Caco-2 (cell line): ENCODE results near the gene NAV1. TPM values are rescaled to one million over a fixed set of nuclear protein-coding genes. Genes with fewer than 3 reads are reported as not detected.
A peak's percentile ranks its signal among the peaks of the same experiment; 100 is the strongest.

Experiments used
- BruUV-seq: library from RNA; stranded (reverse); fragments of 400-500 nt; replicated peaks from 2 replicates; lab custom pipeline; 2021; lab: Mats Ljungman, UMichigan
- CTCF ChIA-PET: fragments of 300-600 bp; sonication (Branson Sonifier 250); formaldehyde crosslinking; loops from one replicate; lab custom pipeline; 2022; ENCODE audit warnings: antibody characterized with exemption; lab: Charles Lee
- POLR2A ChIA-PET: fragments of 300-600 bp; sonication (Branson Sonifier 250); formaldehyde crosslinking; loops from one replicate; lab custom pipeline; 2022; ENCODE audit warnings: antibody characterized with exemption; lab: Charles Lee
- DNase-seq, 2 experiments: peaks; one replicate each; pipeline versions ENCODE4 v3.0.0 to v3.0.0-alpha.2; 2020 to 2022
- H3K27me3 ChIP-seq: replicated peaks from 2 replicates; pipeline ENCODE4 v1.6.0; 2011; ENCODE audit warnings: low read length; ENCODE audit not compliant: control insufficient read depth, insufficient read depth
- H3K36me3 ChIP-seq: 2 replicates; pipeline ENCODE4 v1.5.1; 2011; ENCODE audit warnings: low read length; ENCODE audit not compliant: control insufficient read depth, insufficient read depth
- H3K4me1 ChIP-seq: fragments of 250-450 bp; sonication (Bioruptor Pico); 2 replicates; pipeline ENCODE4 v1.5.1; 2020; ENCODE audit warnings: mild to moderate bottlenecking
- H3K4me3 ChIP-seq: 2 replicates; pipeline ENCODE4 v1.5.1; 2011; ENCODE audit warnings: low read depth, mild to moderate bottlenecking, control low read depth, low read length
- H3K9me3 ChIP-seq: fragments of 250-450 bp; sonication (Bioruptor Pico); 2 replicates; pipeline ENCODE4 v1.5.1; 2020; ENCODE audit warnings: mild to moderate bottlenecking, moderate library complexity
- H3K27ac Mint-ChIP-seq: one replicate; pipeline ENCODE4 v1.8.0; 2022; ENCODE audit warnings: mixed read lengths; ENCODE audit not compliant: unreplicated experiment
- H3K27me3 Mint-ChIP-seq: one replicate; pipeline ENCODE4 v1.8.0; 2022; ENCODE audit warnings: mixed read lengths; ENCODE audit not compliant: insufficient read depth, unreplicated experiment
- H3K36me3 Mint-ChIP-seq: one replicate; pipeline ENCODE4 v1.8.0; 2022; ENCODE audit warnings: mild to moderate bottlenecking, mixed read lengths; ENCODE audit not compliant: insufficient read depth, unreplicated experiment
- H3K4me1 Mint-ChIP-seq: one replicate; pipeline ENCODE4 v1.8.0; 2022; ENCODE audit warnings: low read depth, mixed read lengths; ENCODE audit not compliant: unreplicated experiment
- H3K4me3 Mint-ChIP-seq: one replicate; pipeline ENCODE4 v1.8.0; 2022; ENCODE audit warnings: mild to moderate bottlenecking, moderate library complexity, mixed read lengths; ENCODE audit not compliant: unreplicated experiment
- H3K9me3 Mint-ChIP-seq: one replicate; pipeline ENCODE4 v1.8.0; 2022; ENCODE audit warnings: mixed read lengths; ENCODE audit not compliant: unreplicated experiment
- intact Hi-C: fragments of 100-400 bp; cut with micrococcal nuclease; formaldehyde crosslinking; loops from one replicate; pipeline ENCODE4 v1.10.0; 2022; ENCODE audit not compliant: unreplicated experiment
- total RNA-seq: library from RNA; stranded (reverse); gene quantifications from 2 replicates; pipeline ENCODE4 v1.2.3, GENCODE V29; 2022
- TF ChIP-seq, protein P1 (sequence below), 2 experiments: fragments of 200-600 bp in 1 of 2; IDR thresholded peaks; 1 replicate in 1 of 2; 2 replicates in 1 of 2; pipeline versions ENCODE4 v1.5.1 to v1.8.0; 2011 to 2022; ENCODE audit warnings: antibody characterized with exemption in 1 of 2, control low read depth in 1 of 2, inconsistent platforms in 1 of 2, low read depth in 1 of 2, low read length in 1 of 2, mild to moderate bottlenecking in 1 of 2, moderate library complexity in 1 of 2; ENCODE audit not compliant: insufficient read depth in 1 of 2, severe bottlenecking in 1 of 2, unreplicated experiment in 1 of 2

The NAV1 gene
- total RNA-seq, 1 experiment from 2014 or later: 2.0 TPM

- ChIA-PET POLR2A (no interaction called here), CTCF (interaction anchor here (0.7 to 3.0 kb wide), 14 partner anchors 20 to 235 kb away, joined by 3 to 25 read pairs (median 4); no protein-coding TSS in a partner anchor)
- intact Hi-C loops: loop anchor here (1.0 kb wide), 3 partner anchors 29 to 234 kb away; no protein-coding TSS in a partner anchor
- DNase-seq: peak; percentile 73 to 82
- H3K9me3 ChIP-seq: no peaks in the 10 kb centered on the region
- BruUV-seq: no TSS peak
- TF ChIP-seq, protein P1, sequence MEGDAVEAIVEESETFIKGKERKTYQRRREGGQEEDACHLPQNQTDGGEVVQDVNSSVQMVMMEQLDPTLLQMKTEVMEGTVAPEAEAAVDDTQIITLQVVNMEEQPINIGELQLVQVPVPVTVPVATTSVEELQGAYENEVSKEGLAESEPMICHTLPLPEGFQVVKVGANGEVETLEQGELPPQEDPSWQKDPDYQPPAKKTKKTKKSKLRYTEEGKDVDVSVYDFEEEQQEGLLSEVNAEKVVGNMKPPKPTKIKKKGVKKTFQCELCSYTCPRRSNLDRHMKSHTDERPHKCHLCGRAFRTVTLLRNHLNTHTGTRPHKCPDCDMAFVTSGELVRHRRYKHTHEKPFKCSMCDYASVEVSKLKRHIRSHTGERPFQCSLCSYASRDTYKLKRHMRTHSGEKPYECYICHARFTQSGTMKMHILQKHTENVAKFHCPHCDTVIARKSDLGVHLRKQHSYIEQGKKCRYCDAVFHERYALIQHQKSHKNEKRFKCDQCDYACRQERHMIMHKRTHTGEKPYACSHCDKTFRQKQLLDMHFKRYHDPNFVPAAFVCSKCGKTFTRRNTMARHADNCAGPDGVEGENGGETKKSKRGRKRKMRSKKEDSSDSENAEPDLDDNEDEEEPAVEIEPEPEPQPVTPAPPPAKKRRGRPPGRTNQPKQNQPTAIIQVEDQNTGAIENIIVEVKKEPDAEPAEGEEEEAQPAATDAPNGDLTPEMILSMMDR (IDR thresholded peaks at IDR 0.05; ENCODE audit: insufficient read depth in 1 of 2, low read depth in 1 of 2, low read length in 1 of 2, severe bottlenecking in 1 of 2, unreplicated experiment in 1 of 2): peak; percentile 88 to 95
- peaks cover 10% of the 10 kb centered on the region for H3K27me3 Mint-ChIP-seq
- no peaks in the 10 kb centered on the region for H3K36me3 ChIP-seq
- H3K9me3 Mint-ChIP-seq: no peaks in the 10 kb centered on the region
- H3K27me3 ChIP-seq: peaks cover 1% of the 10 kb centered on the region
- no peak overlapping the region for H3K27ac Mint-ChIP-seq
- H3K4me1 ChIP-seq: no peaks in the 10 kb centered on the region
- no peaks in the 10 kb centered on the region for H3K4me1 Mint-ChIP-seq
- H3K4me3 Mint-ChIP-seq: no peak overlapping the region
- H3K36me3 Mint-ChIP-seq: no peaks in the 10 kb centered on the region
- no peak overlapping the region for H3K4me3 ChIP-seq
Measured at GRCh38 chr1:201559679-201560162, 20.8 kb downstream of the NAV1 start.

GRCh38 chr1:201560328-201561194, 21.6 kb downstream of the NAV1 start:
- TF ChIP-seq, protein P1 (IDR thresholded peaks at IDR 0.05; ENCODE audit: insufficient read depth in 1 of 2, low read depth in 1 of 2, low read length in 1 of 2, severe bottlenecking in 1 of 2, unreplicated experiment in 1 of 2): no peak
- Mint-ChIP-seq H3K36me3 (no peaks in the 10 kb centered on the region), H3K27me3 (peaks cover 7% of the 10 kb centered on the region), H3K9me3 (no peaks in the 10 kb centered on the region), H3K4me3 (no peak overlapping the region), H3K27ac (no peak overlapping the region), H3K4me1 (no peaks in the 10 kb centered on the region)
- ChIA-PET CTCF (interaction anchor here (0.6 to 3.0 kb wide), 13 partner anchors 30 to 234 kb away, joined by 3 to 25 read pairs (median 4); no protein-coding TSS in a partner anchor), POLR2A (no interaction called here)
- H3K9me3 ChIP-seq: no peaks in the 10 kb centered on the region
- H3K4me3 ChIP-seq: no peak overlapping the region
- H3K27me3 ChIP-seq: peaks cover 1% of the 10 kb centered on the region
- no peaks in the 10 kb centered on the region for H3K36me3 ChIP-seq
- no peaks in the 10 kb centered on the region for H3K4me1 ChIP-seq
- intact Hi-C loops: no loop called here
- no peak for DNase-seq
- BruUV-seq: no TSS peak

GRCh38 chr1:201561195-201561564, 22.3 kb downstream of the NAV1 start:
- POLR2A ChIA-PET: no interaction called here
- Histone ChIP-seq H3K4me3 (no peak overlapping the region), H3K27me3 (peaks cover 1% of the 10 kb centered on the region), H3K4me1 (no peaks in the 10 kb centered on the region), H3K9me3 (no peaks in the 10 kb centered on the region), H3K36me3 (no peaks in the 10 kb centered on the region)
- Mint-ChIP-seq H3K27me3 (peaks cover 11% of the 10 kb centered on the region), H3K9me3 (no peaks in the 10 kb centered on the region), H3K36me3 (no peaks in the 10 kb centered on the region), H3K4me3 (no peak overlapping the region), H3K4me1 (no peaks in the 10 kb centered on the region), H3K27ac (no peak overlapping the region)
- no TSS peak for BruUV-seq
- DNase-seq: no peak
- intact Hi-C loops: no loop called here
- TF ChIP-seq, protein P1 (IDR thresholded peaks at IDR 0.05; ENCODE audit: insufficient read depth in 1 of 2, low read depth in 1 of 2, low read length in 1 of 2, severe bottlenecking in 1 of 2, unreplicated experiment in 1 of 2): no peak
- CTCF ChIA-PET: interaction anchor here (1.0 kb wide), 1 partner anchor 232 kb away, joined by 5 read pairs; no protein-coding TSS in a partner anchor
